Keratinocyte (primary cell): Measurements from ENCODE around the gene LSM14A. TPM values are rescaled to one million over a fixed set of nuclear protein-coding genes. Genes with fewer than 3 reads are reported as not detected.

Source experiments
- DNase-seq: peaks from one replicate; pipeline ENCODE4 v3.0.0-alpha.2; 2011; ENCODE audit warnings: low read depth, missing footprints, low spot score
- FAIRE-seq: peaks from 2 replicates; lab custom pipeline; 2011; peaks lifted over from hg19 to GRCh38; lab: Jason Lieb, UNC
- H2AFZ ChIP-seq: 2 replicates; pipeline ENCODE4 v1.6.0; 2012; ENCODE audit warnings: low read length, control low read depth, inconsistent platforms; ENCODE audit not compliant: control insufficient read depth
- H3K27ac ChIP-seq: 2 replicates; pipeline ENCODE4 v1.5.1; 2011; ENCODE audit warnings: low read length; ENCODE audit not compliant: control insufficient read depth, insufficient read depth
- H3K27me3 ChIP-seq: 3 replicates; pipeline ENCODE4 v1.6.0; 2011; ENCODE audit warnings: low read length; ENCODE audit not compliant: control insufficient read depth, insufficient read depth; ENCODE audit errors: extremely low read depth
- H3K36me3 ChIP-seq, 2 experiments: 2 replicates in 1 of 2; 3 replicates in 1 of 2; pipeline ENCODE4 v1.5.1; 2011; ENCODE audit warnings: low read length in 2 of 2, mild to moderate bottlenecking in 1 of 2; ENCODE audit not compliant: control insufficient read depth in 2 of 2, insufficient read depth in 2 of 2; ENCODE audit errors: extremely low read depth in 1 of 2
- H3K4me1 ChIP-seq: 3 replicates; pipeline ENCODE4 v1.5.1; 2011; ENCODE audit warnings: low read length; ENCODE audit not compliant: control insufficient read depth, insufficient read depth; ENCODE audit errors: extremely low read depth
- H3K4me2 ChIP-seq: 3 replicates; pipeline ENCODE4 v1.6.0; 2011; ENCODE audit warnings: low read depth, low read length; ENCODE audit not compliant: control insufficient read depth, insufficient read depth; ENCODE audit errors: extremely low read depth
- H3K4me3 ChIP-seq, 3 experiments: fragments of 200-600 bp in 1 of 3; sonication (generic) in 1 of 3; 2 replicates in 2 of 3; 3 replicates in 1 of 3; pipeline ENCODE4 v1.5.1; 2011 to 2016; ENCODE audit warnings: low read length in 3 of 3, mild to moderate bottlenecking in 3 of 3, control low read depth in 2 of 3, inconsistent platforms in 1 of 3, low read depth in 1 of 3, mixed read lengths in 1 of 3, mixed run types in 1 of 3, moderate library complexity in 1 of 3; ENCODE audit not compliant: control insufficient read depth in 2 of 3, insufficient read depth in 2 of 3; ENCODE audit errors: extremely low read depth in 1 of 3
- H3K79me2 ChIP-seq: 2 replicates; pipeline ENCODE4 v1.6.0; 2012; ENCODE audit warnings: low read length; ENCODE audit not compliant: control insufficient read depth, insufficient read depth
- H3K9ac ChIP-seq: 3 replicates; pipeline ENCODE4 v1.6.0; 2011; ENCODE audit warnings: low read length; ENCODE audit not compliant: control insufficient read depth, insufficient read depth; ENCODE audit errors: extremely low read depth
- H3K9me1 ChIP-seq: 3 replicates; pipeline ENCODE4 v1.6.0; 2011; ENCODE audit warnings: low read length; ENCODE audit not compliant: control insufficient read depth, insufficient read depth; ENCODE audit errors: extremely low read depth
- H3K9me3 ChIP-seq: 2 replicates; pipeline ENCODE4 v1.5.1; 2012; ENCODE audit warnings: low read depth, low read length; ENCODE audit not compliant: control insufficient read depth
- H4K20me1 ChIP-seq: 3 replicates; pipeline ENCODE4 v1.6.0; 2011; ENCODE audit warnings: low read length; ENCODE audit not compliant: control insufficient read depth, insufficient read depth; ENCODE audit errors: extremely low read depth
- CTCF ChIP-seq, 3 experiments: IDR thresholded peaks in 1 of 3; conservative IDR thresholded peaks in 1 of 3; optimal IDR thresholded peaks in 1 of 3; 2 replicates in 2 of 3; 3 replicates in 1 of 3; pipeline versions ENCODE3 to v1.5.1; 2011; ENCODE audit warnings: low read length in 3 of 3, mild to moderate bottlenecking in 3 of 3, moderate library complexity in 2 of 3, control low read depth in 1 of 3, inconsistent platforms in 1 of 3; ENCODE audit not compliant: insufficient read depth in 2 of 3; ENCODE audit errors: extremely low read depth in 1 of 3
- EZH2 ChIP-seq: IDR thresholded peaks from one replicate; pipeline ENCODE4 v1.6.1; 2012; ENCODE audit warnings: inconsistent platforms, mild to moderate bottlenecking, low read length, moderate library complexity
- dilution Hi-C: fragments of 300-500 bp; cut with MboI; formaldehyde crosslinking; loops from one replicate; pipeline ENCODE4 v1.7.0; 2020; ENCODE audit warnings: low sequenced_read_pairs; ENCODE audit not compliant: extremely low pct_ligation_motif_present
- polyA plus RNA-seq, 5 experiments: library from polyadenylated mRNA; depleted of rRNA in 3 of 5; stranded (reverse) in 3 of 5; stranded (forward) in 1 of 5; unstranded in 1 of 5; fragments of >200 nt; gene quantifications; 1 replicate in 1 of 5; 2 replicates in 3 of 5; 3 replicates in 1 of 5; pipeline versions ENCODE4 v1.2.1 to v1.2.3, GENCODE V29; 2011 to 2012; ENCODE audit warnings: missing spikeins in 2 of 5, low read depth in 1 of 5, low replicate concordance in 1 of 5

The LSM14A gene
- polyA plus RNA-seq, 1 donor (not counting 4 experiments of a cell fraction or from before 2014, with no cell fraction given) = 103 TPM

GRCh38 chr19:34214040-34214439, 41.7 kb downstream of the LSM14A start:
- no peak for TF ChIP-seq CTCF (optimal IDR thresholded peaks at IDR 0.05 in 1 of 3, IDR thresholded peaks at IDR 0.05 in 1 of 3, conservative IDR thresholded peaks at IDR 0.05 in 1 of 3; ENCODE audit: extremely low read depth in 1 of 3, insufficient read depth in 2 of 3, low read length in 3 of 3)
- TF ChIP-seq EZH2 = no peak
- Histone ChIP-seq H3K27ac (no peak overlapping the region), H4K20me1 (no peaks in the 10 kb centered on the region), H3K36me3 (peaks cover 9 to 21% of the 10 kb centered on the region in 2 experiments), H3K79me2 (peaks cover 2% of the 10 kb centered on the region), H2AFZ (no peak overlapping the region), H3K9me1 (no peaks in the 10 kb centered on the region), H3K27me3 (no peaks in the 10 kb centered on the region), H3K4me2 (no peak overlapping the region), H3K4me1 (no peaks in the 10 kb centered on the region), H3K9ac (no peak overlapping the region), H3K9me3 (no peaks in the 10 kb centered on the region), H3K4me3 (no peak overlapping the region)
- DNase-seq (no peak), FAIRE-seq (no peak)
- dilution Hi-C loops = no loop called here

GRCh38 chr19:34215006-34215665, 42.8 kb downstream of the LSM14A start:
- Histone ChIP-seq H3K4me3 (no peak overlapping the region), H4K20me1 (no peaks in the 10 kb centered on the region), H3K79me2 (peaks cover 2% of the 10 kb centered on the region), H3K4me1 (no peaks in the 10 kb centered on the region), H3K27me3 (no peaks in the 10 kb centered on the region), H3K36me3 (peaks cover 7 to 18% of the 10 kb centered on the region in 2 experiments), H3K27ac (no peak overlapping the region), H3K9ac (no peak overlapping the region), H3K9me1 (no peaks in the 10 kb centered on the region), H3K4me2 (no peak overlapping the region), H3K9me3 (no peaks in the 10 kb centered on the region), H2AFZ (no peak overlapping the region)
- FAIRE-seq = no peak
- dilution Hi-C loops = no loop called here
- DNase-seq = no peak
- no peak for TF ChIP-seq EZH2
- no peak for TF ChIP-seq CTCF (optimal IDR thresholded peaks at IDR 0.05 in 1 of 3, IDR thresholded peaks at IDR 0.05 in 1 of 3, conservative IDR thresholded peaks at IDR 0.05 in 1 of 3; ENCODE audit: extremely low read depth in 1 of 3, insufficient read depth in 2 of 3, low read length in 3 of 3)
